H1 (cell line): Measurements from ENCODE around the gene WDR54. TPM values are rescaled to one million over a fixed set of nuclear protein-coding genes. Genes with fewer than 3 reads are reported as not detected.

ENCODE experiments used
- BCL11A ChIP-seq, 2 experiments: IDR thresholded peaks; one replicate each; pipeline ENCODE4 v1.6.1; 2011; ENCODE audit warnings: low read depth in 2 of 2, low read length in 2 of 2, mild to moderate bottlenecking in 2 of 2
- CEBPB ChIP-seq: IDR thresholded peaks from 2 replicates; pipeline ENCODE4 v1.6.1; 2012; ENCODE audit warnings: low read depth, low read length
- CREB1 ChIP-seq: IDR thresholded peaks from 2 replicates; pipeline ENCODE4 v1.6.1; 2012; ENCODE audit warnings: inconsistent platforms
- GABPA ChIP-seq: IDR thresholded peaks from 2 replicates; pipeline ENCODE4 v1.6.1; 2011; ENCODE audit warnings: mild to moderate bottlenecking, low read length, moderate library complexity, borderline replicate concordance; ENCODE audit not compliant: insufficient read depth
- HDAC2 ChIP-seq, 2 experiments: fragments of 300-600 bp in 1 of 2; sonication (generic) in 1 of 2; IDR thresholded peaks; 2 replicates each; pipeline ENCODE4 v1.6.1; 2011 to 2012; ENCODE audit warnings: low read depth in 2 of 2, low read length in 2 of 2, mild to moderate bottlenecking in 2 of 2, moderate library complexity in 2 of 2, borderline replicate concordance in 1 of 2, inconsistent platforms in 1 of 2
- JUND ChIP-seq: IDR thresholded peaks from 2 replicates; pipeline ENCODE4 v1.6.1; 2011; ENCODE audit warnings: mild to moderate bottlenecking, improper control_type of control experiment, low read length
- KDM4A ChIP-seq: IDR thresholded peaks from one replicate; pipeline ENCODE4 v1.7.1; 2012; ENCODE audit warnings: low read depth, mild to moderate bottlenecking, moderate library complexity, low read length, inconsistent platforms; ENCODE audit not compliant: severe bottlenecking
- NANOG ChIP-seq: IDR thresholded peaks from 2 replicates; pipeline ENCODE4 v1.6.1; 2011; ENCODE audit warnings: low read length, low read depth, mild to moderate bottlenecking, inconsistent platforms; ENCODE audit not compliant: insufficient read depth, poor library complexity, severe bottlenecking
- PHF8 ChIP-seq: fragments of 200-600 bp; sonication (generic); conservative IDR thresholded peaks from 2 replicates; pipeline ENCODE4 v1.7.1; 2012; ENCODE audit warnings: low read depth, mild to moderate bottlenecking, inconsistent platforms, low read length, moderate library complexity
- POLR2A ChIP-seq, 2 experiments: IDR thresholded peaks; 1 replicate in 1 of 2; 2 replicates in 1 of 2; pipeline ENCODE4 v1.6.1; 2011; ENCODE audit warnings: low read depth in 2 of 2, low read length in 2 of 2, mild to moderate bottlenecking in 2 of 2; ENCODE audit errors: control extremely low read depth in 1 of 2
- RNF2 ChIP-seq: fragments of 200-900, 300-1000 bp; sonication (generic); IDR thresholded peaks from 2 replicates; pipeline ENCODE4 v1.7.1; 2016; ENCODE audit warnings: borderline replicate concordance, low read depth, mild to moderate bottlenecking, antibody characterized with exemption, low read length; ENCODE audit not compliant: poor library complexity, severe bottlenecking; ENCODE audit errors: missing control alignments
- SIRT6 ChIP-seq: IDR thresholded peaks from one replicate; pipeline ENCODE4 v1.7.1; 2012; ENCODE audit warnings: low read length, inconsistent platforms
- SIX5 ChIP-seq: IDR thresholded peaks from 2 replicates; pipeline ENCODE4 v1.6.1; 2011; ENCODE audit warnings: mild to moderate bottlenecking, low read depth, low read length
- SRF ChIP-seq: IDR thresholded peaks from 2 replicates; pipeline ENCODE4 v1.6.1; 2011; ENCODE audit warnings: mild to moderate bottlenecking, low read depth, low read length, moderate library complexity
- TAF1 ChIP-seq: IDR thresholded peaks from 2 replicates; pipeline ENCODE4 v1.6.1; 2011; ENCODE audit warnings: mild to moderate bottlenecking, low read depth, low read length
- TBP ChIP-seq: IDR thresholded peaks from 2 replicates; pipeline ENCODE4 v1.6.1; 2011; ENCODE audit warnings: low read depth, low read length, improper control_type of control experiment
- TCF12 ChIP-seq: IDR thresholded peaks from 2 replicates; pipeline ENCODE4 v1.6.1; 2011; ENCODE audit warnings: low read depth, mild to moderate bottlenecking, low read length
- TEAD4 ChIP-seq: IDR thresholded peaks from 2 replicates; pipeline ENCODE4 v1.6.1; 2012; ENCODE audit warnings: low read depth, low read length, inconsistent platforms, mixed read lengths
- polyA plus RNA-seq, 7 experiments: library from polyadenylated mRNA; depleted of rRNA in 3 of 7; stranded (reverse) in 5 of 7; unstranded in 2 of 7; fragments of >200 nt in 5 of 7; fragments of 200-250 nt in 2 of 7; gene quantifications; 1 replicate in 5 of 7; 2 replicates in 1 of 7; 4 replicates in 1 of 7; pipeline versions ENCODE4 v1.2.1 to v1.2.3, GENCODE V29; 2011 to 2013; ENCODE audit warnings: missing spikeins in 2 of 7, mixed read lengths in 2 of 7
- total RNA-seq: library from RNA; stranded (reverse); fragmentation: NEBNext Ultra II Directional; extraction: Animal tissue kit (Norgen Biotek cat#: 25700); gene quantifications from 2 replicates; pipeline ENCODE4 v1.2.1, GENCODE V29; 2021
- TF ChIP-seq, protein P1 (sequence below), 3 experiments: IDR thresholded peaks; 1 replicate in 2 of 3; 2 replicates in 1 of 3; pipeline versions ENCODE4 v1.5.1 to v1.6.1; 2011; ENCODE audit warnings: low read length in 3 of 3, mild to moderate bottlenecking in 3 of 3, inconsistent platforms in 2 of 3, low read depth in 1 of 3, moderate library complexity in 1 of 3; ENCODE audit not compliant: insufficient read depth in 1 of 3; ENCODE audit errors: control extremely low read depth in 1 of 3

WDR54 gene
- total and polyA plus RNA-seq, 2 of the 8 experiments (the other 6 are each of a cell fraction or from before 2014, with no cell fraction given) = 41.6 to 125 TPM

DNA sequence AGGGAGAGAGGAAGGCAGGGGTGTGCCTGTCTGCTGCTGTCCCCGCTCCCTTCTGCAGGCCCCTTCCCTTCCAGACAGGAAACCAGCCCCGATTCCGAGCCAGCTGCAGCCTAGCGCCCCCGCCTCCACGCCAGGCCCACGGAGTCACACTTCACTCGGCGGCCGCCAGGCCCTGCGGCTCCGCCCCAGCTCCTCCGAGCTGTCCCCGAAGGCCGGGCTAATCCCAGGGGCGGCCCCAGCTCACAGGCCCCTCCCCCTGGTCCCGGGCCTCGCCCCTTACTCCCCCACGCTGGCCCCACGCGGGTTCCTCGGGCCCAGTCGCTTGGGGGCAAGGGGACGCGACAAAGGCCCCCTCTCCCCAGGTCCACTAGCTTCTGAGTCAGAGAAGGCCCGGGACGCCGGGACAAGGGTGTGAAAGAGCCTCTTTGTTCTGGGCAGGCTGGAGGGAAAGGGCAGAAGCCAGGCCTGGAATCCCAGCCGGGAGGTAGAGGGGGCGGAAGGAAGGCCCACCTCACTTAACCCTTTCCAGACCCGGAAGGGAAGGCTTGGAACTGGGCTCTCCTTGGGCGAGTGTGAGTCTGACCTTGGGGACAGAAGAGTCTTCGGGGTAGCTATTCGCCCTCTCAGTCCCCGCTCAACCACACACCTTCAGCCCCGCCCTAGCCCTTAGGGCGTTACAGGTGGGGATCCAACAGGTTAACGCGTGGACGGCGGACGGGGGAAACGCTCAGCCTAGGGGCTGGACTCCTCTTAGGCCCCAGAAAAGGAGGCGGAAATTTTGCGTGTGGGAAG lies 19.0 kb downstream of the WDR54 start (continued):
- TF ChIP-seq GABPA = no peak
- TF ChIP-seq TCF12 = 0 out of 2 replicates have a peak, but pooled peaks have one; percentile 13
- TF ChIP-seq SIX5 = no peak
- no peak for TF ChIP-seq RNF2
- peak; percentile 69; the same call in 1 of the 2 replicates for TF ChIP-seq TAF1
- peak in 1 of 2 experiments; percentile 50; a peak in 1 of 3 replicates for TF ChIP-seq POLR2A (IDR thresholded peaks at IDR 0.05; ENCODE audit: control extremely low read depth in 1 of 2, low read depth in 2 of 2, low read length in 2 of 2)
- TF ChIP-seq PHF8 = peak; percentile 63
- TF ChIP-seq KDM4A = no peak
- TF ChIP-seq TBP = peak; percentile 52; the same call in 1 of the 2 replicates
- TF ChIP-seq NANOG = no peak
- TF ChIP-seq, protein P1, sequence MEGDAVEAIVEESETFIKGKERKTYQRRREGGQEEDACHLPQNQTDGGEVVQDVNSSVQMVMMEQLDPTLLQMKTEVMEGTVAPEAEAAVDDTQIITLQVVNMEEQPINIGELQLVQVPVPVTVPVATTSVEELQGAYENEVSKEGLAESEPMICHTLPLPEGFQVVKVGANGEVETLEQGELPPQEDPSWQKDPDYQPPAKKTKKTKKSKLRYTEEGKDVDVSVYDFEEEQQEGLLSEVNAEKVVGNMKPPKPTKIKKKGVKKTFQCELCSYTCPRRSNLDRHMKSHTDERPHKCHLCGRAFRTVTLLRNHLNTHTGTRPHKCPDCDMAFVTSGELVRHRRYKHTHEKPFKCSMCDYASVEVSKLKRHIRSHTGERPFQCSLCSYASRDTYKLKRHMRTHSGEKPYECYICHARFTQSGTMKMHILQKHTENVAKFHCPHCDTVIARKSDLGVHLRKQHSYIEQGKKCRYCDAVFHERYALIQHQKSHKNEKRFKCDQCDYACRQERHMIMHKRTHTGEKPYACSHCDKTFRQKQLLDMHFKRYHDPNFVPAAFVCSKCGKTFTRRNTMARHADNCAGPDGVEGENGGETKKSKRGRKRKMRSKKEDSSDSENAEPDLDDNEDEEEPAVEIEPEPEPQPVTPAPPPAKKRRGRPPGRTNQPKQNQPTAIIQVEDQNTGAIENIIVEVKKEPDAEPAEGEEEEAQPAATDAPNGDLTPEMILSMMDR (IDR thresholded peaks at IDR 0.05; ENCODE audit: control extremely low read depth in 1 of 3, insufficient read depth in 1 of 3, low read depth in 1 of 3, low read length in 3 of 3) = peak in 2 of 3 experiments; percentile 12 to 18; a peak in 2 of 4 replicates
- no peak; a peak in 1 of 4 replicates for TF ChIP-seq HDAC2 (IDR thresholded peaks at IDR 0.05; ENCODE audit: borderline replicate concordance in 1 of 2, low read depth in 2 of 2, low read length in 2 of 2)
- TF ChIP-seq JUND = no peak
- no peak for TF ChIP-seq BCL11A (IDR thresholded peaks at IDR 0.05; ENCODE audit: low read depth in 2 of 2, low read length in 2 of 2)
- TF ChIP-seq TEAD4 = peak; percentile 56; the same call in 1 of the 2 replicates
- TF ChIP-seq SRF = no peak
- TF ChIP-seq CREB1 = 0 out of 2 replicates have a peak, but pooled peaks have one; percentile 13
- no peak for TF ChIP-seq CEBPB
- TF ChIP-seq SIRT6 = no peak
